ENCODE data around the gene TRAF2. TPM values are rescaled to one million over a fixed set of nuclear protein-coding genes. Genes with fewer than 3 reads are reported as not detected.

TRAF2 gene
- total and polyA plus RNA-seq, 12 donors: 5.4 to 17.0 (median 10.1) TPM

DNA sequence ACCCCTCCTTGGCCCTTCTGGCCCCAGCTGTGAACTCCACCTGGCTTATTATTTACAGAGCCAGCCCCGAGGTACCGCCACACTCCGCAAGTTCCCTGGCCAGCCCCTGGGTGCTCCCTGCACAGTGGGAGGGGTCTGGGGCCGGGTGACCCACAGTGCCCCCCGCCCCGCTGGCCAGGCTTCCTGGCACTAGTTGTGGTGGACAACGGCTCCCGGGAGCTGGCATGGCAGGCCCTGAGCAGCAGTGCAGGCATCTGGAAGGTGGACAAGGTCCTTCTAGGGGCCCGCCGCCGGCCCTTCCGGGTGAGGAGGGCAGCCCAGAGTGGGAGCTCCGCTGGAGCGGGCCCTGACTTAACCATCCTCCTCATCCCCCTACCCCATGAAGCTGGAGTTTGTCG is 30.2 kb upstream of the TRAF2 start:
- intact Hi-C loops (cut with DNase I): no loop called here
- Histone ChIP-seq H3K4me1 (peaks cover under 1 to 31% (median 24%) of the 10 kb centered on the region in 9 donors), H3K27me3 (no peaks in the 10 kb centered on the region), H3K9me3 (no peaks in the 10 kb centered on the region), H3K4me3 (no peak overlapping the region), H3K27ac (no peak overlapping the region), H3K36me3 (peaks cover 0 to 31% (median 4%) of the 10 kb centered on the region in 9 donors)
- TF ChIP-seq, protein P1, sequence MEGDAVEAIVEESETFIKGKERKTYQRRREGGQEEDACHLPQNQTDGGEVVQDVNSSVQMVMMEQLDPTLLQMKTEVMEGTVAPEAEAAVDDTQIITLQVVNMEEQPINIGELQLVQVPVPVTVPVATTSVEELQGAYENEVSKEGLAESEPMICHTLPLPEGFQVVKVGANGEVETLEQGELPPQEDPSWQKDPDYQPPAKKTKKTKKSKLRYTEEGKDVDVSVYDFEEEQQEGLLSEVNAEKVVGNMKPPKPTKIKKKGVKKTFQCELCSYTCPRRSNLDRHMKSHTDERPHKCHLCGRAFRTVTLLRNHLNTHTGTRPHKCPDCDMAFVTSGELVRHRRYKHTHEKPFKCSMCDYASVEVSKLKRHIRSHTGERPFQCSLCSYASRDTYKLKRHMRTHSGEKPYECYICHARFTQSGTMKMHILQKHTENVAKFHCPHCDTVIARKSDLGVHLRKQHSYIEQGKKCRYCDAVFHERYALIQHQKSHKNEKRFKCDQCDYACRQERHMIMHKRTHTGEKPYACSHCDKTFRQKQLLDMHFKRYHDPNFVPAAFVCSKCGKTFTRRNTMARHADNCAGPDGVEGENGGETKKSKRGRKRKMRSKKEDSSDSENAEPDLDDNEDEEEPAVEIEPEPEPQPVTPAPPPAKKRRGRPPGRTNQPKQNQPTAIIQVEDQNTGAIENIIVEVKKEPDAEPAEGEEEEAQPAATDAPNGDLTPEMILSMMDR (IDR thresholded peaks at IDR 0.05): no peak
- ATAC-seq: no peak
- peak in 1 of 2 donors; percentile 10 for DNase-seq
- 76 to 79% methylated on average over 15 of the region's 15 CpGs for WGBS, 2 donors

DNA sequence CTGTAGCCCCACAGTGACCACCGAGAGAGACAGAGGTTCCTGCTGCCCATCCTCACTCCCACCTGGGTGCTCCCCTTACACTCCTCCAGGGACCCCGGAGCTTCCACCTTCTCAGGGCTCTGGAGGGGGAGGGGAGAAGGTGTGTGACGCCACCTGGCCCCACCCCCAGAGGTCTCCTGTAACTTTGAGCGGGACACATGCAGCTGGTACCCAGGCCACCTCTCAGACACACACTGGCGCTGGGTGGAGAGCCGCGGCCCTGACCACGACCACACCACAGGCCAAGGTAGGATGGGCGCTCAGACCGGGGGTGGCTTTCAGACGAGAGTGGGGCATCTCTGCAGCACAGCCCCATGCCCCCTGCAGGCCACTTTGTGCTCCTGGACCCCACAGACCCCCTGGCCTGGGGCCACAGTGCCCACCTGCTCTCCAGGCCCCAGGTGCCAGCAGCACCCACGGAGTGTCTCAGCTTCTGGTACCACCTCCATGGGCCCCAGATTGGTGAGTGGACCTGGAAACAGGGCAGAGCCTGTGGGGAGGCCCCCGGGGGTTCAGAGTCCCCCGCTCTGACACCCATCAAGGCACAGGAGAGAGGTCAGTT is 29.7 kb upstream of the TRAF2 start:
- TF ChIP-seq, protein P1 (IDR thresholded peaks at IDR 0.05): no peak
- Histone ChIP-seq H3K4me1 (peaks cover 0 to 26% (median 19%) of the 10 kb centered on the region in 9 donors), H3K27me3 (no peaks in the 10 kb centered on the region), H3K27ac (no peak overlapping the region), H3K9me3 (no peaks in the 10 kb centered on the region), H3K4me3 (no peak overlapping the region), H3K36me3 (peaks cover 0 to 31% (median 8%) of the 10 kb centered on the region in 9 donors)
- intact Hi-C loops (cut with DNase I): no loop called here
- DNase-seq: peak in 1 of 2 donors; percentile 12
- no peak for ATAC-seq
- 89 to 92% methylated on average over 13 to 14 of the region's 14 CpGs for WGBS, 2 donors

DNA sequence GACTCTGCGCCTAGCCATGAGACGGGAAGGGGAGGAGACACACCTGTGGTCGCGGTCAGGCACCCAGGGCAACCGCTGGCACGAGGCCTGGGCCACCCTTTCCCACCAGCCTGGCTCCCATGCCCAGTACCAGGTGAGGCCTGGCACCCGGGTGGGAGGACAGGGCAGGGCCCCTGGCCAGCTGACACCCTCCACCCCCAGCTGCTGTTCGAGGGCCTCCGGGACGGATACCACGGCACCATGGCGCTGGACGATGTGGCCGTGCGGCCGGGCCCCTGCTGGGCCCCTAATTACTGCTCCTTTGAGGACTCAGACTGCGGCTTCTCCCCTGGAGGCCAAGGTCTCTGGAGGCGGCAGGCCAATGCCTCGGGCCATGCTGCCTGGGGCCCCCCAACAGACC is 29.1 kb upstream of the TRAF2 start:
- DNase-seq: peak in 1 of 2 donors; percentile 11
- intact Hi-C loops (cut with DNase I): no loop called here
- H3K4me3 ChIP-seq: no peak overlapping the region
- peaks cover 0 to 21% (median 15%) of the 10 kb centered on the region in 9 donors for H3K4me1 ChIP-seq
- peaks cover 0 to 33% (median 13%) of the 10 kb centered on the region in 9 donors for H3K36me3 ChIP-seq
- WGBS, 2 donors: 87 to 92% methylated on average over 19 of the region's 19 CpGs
- H3K9me3 ChIP-seq: no peaks in the 10 kb centered on the region
- ATAC-seq: no peak
- H3K27ac ChIP-seq: no peak overlapping the region
- H3K27me3 ChIP-seq: no peaks in the 10 kb centered on the region
- TF ChIP-seq, protein P1 (IDR thresholded peaks at IDR 0.05): no peak

DNA sequence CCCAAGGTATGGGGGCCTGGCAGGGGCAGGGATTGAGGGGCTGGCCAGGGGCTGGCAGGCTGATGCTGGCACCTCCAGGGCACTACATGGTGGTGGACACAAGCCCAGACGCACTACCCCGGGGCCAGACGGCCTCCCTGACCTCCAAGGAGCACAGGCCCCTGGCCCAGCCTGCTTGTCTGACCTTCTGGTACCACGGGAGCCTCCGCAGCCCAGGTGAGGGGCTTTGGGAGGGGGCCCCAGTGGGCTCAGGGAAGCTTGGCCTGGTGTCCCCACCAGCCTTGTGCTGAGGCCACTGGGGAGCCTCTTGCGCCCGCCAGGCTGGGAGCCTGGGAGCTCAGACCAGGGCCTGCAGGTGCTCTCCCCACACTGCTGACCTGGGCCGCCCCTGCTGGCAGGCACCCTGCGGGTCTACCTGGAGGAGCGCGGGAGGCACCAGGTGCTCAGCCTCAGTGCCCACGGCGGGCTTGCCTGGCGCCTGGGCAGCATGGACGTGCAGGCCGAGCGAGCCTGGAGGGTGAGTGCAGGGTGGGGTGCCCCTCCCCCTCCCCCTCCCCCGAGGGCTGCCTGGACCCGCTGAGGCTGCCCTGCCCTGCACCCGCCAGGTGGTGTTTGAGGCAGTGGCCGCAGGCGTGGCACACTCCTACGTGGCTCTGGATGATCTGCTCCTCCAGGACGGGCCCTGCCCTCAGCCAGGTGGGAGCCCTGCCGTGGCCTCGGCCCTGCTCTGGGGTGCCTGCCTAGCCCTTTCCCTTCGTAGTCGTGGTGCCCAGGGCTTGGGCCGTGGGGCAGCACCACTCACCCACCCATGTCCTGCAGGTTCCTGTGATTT is 28.5 kb upstream of the TRAF2 start:
- ATAC-seq (peak in 1 of 8 donors; percentile 2), DNase-seq (peak in 1 of 2 donors; percentile 14)

More for the DNA sequence above, 28.5 kb upstream of the TRAF2 start:
- H3K27ac ChIP-seq: peak overlapping the region in 1 of 10 donors; percentile 70
- H3K9me3 ChIP-seq: no peaks in the 10 kb centered on the region
- H3K27me3 ChIP-seq: no peaks in the 10 kb centered on the region
- peaks cover 0 to 39% (median 18%) of the 10 kb centered on the region in 9 donors for H3K36me3 ChIP-seq
- no peak overlapping the region for H3K4me3 ChIP-seq
- H3K4me1 ChIP-seq: peaks cover 0 to 17% (median 14%) of the 10 kb centered on the region in 9 donors
- TF ChIP-seq, protein P1 (IDR thresholded peaks at IDR 0.05): no peak
- intact Hi-C loops (cut with DNase I): no loop called here
- 87 to 90% methylated on average over 21 to 29 of the region's 29 CpGs for WGBS, 2 donors
